Immature natural killer cell (primary cell): ENCODE results near the gene SNX11. TPM values are rescaled to one million over a fixed set of nuclear protein-coding genes. Genes with fewer than 3 reads are reported as not detected.

Experiments used
- DNase-seq, 3 donors: peaks; one replicate each; pipeline ENCODE4 v3.0.0; 2022; ENCODE audit warnings: mixed read lengths in 1 of 3
- H3K27ac Mint-ChIP-seq, 6 donors: one replicate each; pipeline ENCODE4 v1.8.0; 2020; ENCODE audit warnings: mixed read lengths in 6 of 6, mild to moderate bottlenecking in 5 of 6, inconsistent platforms in 4 of 6, moderate library complexity in 3 of 6
- H3K27me3 Mint-ChIP-seq, 3 donors: one replicate each; pipeline ENCODE4 v1.8.0; 2020 to 2021; ENCODE audit warnings: low read depth in 3 of 3, mild to moderate bottlenecking in 3 of 3, mixed read lengths in 3 of 3, moderate library complexity in 3 of 3, inconsistent platforms in 1 of 3
- H3K36me3 Mint-ChIP-seq, 3 donors: one replicate each; pipeline ENCODE4 v1.8.0; 2020; ENCODE audit warnings: mixed read lengths in 3 of 3, inconsistent platforms in 2 of 3, mild to moderate bottlenecking in 2 of 3
- H3K4me1 Mint-ChIP-seq, 2 donors: one replicate each; pipeline ENCODE4 v1.8.0; 2020; ENCODE audit warnings: inconsistent platforms in 2 of 2, mild to moderate bottlenecking in 2 of 2, mixed read lengths in 2 of 2, moderate library complexity in 1 of 2
- H3K4me3 Mint-ChIP-seq, 5 donors: one replicate each; pipeline ENCODE4 v1.8.0; 2020; ENCODE audit warnings: mild to moderate bottlenecking in 5 of 5, mixed read lengths in 5 of 5, inconsistent platforms in 3 of 5, moderate library complexity in 3 of 5
- H3K9me3 Mint-ChIP-seq, 6 donors: one replicate each; pipeline ENCODE4 v1.8.0; 2020; ENCODE audit warnings: mild to moderate bottlenecking in 6 of 6, mixed read lengths in 6 of 6, inconsistent platforms in 4 of 6, moderate library complexity in 3 of 6
- polyA plus RNA-seq, 3 donors: library from polyadenylated mRNA; unstranded; fragments of 300-500 nt; fragmentation: Illumina TruSeq; gene quantifications; one replicate each; pipeline ENCODE4 v1.2.3, GENCODE V29; 2021

Gene SNX11
- polyA plus RNA-seq, 3 donors from 2014 or later: 37.1 to 44.7 (median 41.2) TPM

DNA sequence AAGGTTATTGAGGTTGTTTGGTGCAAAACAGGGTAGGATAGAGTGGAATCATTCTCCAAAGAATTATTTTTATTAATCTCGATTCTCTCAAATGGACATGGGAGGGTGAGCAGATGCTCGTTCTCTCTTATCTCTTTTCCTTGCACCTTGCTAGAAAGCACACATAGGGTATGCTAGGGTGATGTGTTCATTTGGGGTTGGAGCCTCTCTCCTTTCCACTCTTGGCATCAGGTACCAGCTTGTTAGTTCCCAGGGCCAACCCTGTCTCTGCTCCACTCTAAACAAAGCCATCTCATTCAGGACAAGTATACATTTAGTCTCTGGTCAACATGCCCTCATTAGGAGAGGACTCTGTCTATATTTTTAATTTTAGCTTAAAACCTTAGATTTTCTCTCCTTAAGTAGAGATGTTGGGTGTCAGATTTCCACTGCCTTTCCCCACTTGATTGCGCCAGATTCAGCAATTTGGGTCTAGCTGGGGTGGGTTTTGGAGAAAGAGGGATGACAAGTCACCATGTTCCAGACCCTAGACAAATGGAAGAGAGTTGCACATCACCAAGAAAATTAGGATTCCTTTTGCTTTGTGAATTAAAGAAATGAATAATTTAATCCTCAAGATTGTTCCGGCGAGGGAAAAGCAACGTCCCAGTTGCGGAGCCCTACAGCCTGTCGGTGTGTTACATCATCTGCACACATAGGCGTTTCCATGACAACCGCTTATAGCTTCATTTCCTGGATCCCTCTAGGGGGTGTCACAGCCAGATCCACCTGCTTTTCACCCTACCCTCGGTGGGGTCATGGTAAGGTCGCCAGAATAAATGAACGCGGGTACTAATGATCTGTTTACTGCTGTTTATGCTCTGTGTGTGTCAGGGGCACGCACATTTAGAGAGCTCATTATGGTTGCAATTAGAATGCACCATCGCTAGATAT lies 41.6 kb downstream of the SNX11 start:
- DNase-seq: no peak
- H3K36me3 Mint-ChIP-seq: peaks cover 10 to 38% (median 15%) of the 10 kb centered on the region in 3 donors
- no peaks in the 10 kb centered on the region for H3K9me3 Mint-ChIP-seq
- H3K4me1 Mint-ChIP-seq: peaks cover 0 to 3% of the 10 kb centered on the region in 2 donors
- H3K27me3 Mint-ChIP-seq: peaks cover 0 to 10% (median 6%) of the 10 kb centered on the region in 3 donors
- H3K27ac Mint-ChIP-seq: peak overlapping the region in 2 of 6 donors; percentile 7 to 48
- H3K4me3 Mint-ChIP-seq: no peak overlapping the region

DNA sequence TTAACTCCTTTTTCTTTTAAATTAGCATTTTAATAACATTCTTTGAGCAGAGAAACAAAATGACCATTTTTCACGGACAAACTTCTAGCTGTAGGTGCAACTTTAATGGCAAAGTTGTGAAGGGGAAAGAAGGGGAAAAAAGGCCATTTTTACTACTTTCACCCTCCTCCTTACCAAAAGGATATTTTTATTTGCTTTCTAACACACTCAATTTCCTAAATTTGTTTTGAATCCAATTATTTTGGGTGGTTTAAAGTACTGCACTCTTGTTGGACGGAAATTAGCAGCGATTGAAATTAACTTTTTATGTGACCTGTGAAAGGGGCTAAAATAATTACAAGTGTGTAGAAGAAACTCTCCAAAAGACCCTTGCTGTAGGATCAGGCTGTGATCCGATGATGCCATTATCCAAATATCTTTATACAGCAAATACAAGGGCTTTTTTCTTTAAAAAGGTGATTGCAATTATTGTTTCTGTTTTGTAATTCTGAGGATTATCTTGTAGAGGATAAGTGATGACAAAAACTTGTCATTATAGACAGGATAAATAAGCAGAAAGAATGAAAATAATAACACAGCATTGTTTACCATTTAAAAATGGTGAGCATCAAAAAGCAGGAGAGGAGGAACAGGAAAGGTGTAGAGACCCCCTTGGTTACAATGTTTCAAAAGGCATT lies 42.4 kb downstream of the SNX11 start:
- Mint-ChIP-seq H3K27me3 (peaks cover 0 to 8% (median 5%) of the 10 kb centered on the region in 3 donors), H3K36me3 (peaks cover 10 to 39% (median 15%) of the 10 kb centered on the region in 3 donors), H3K4me1 (peaks cover 0 to 3% of the 10 kb centered on the region in 2 donors), H3K9me3 (no peaks in the 10 kb centered on the region), H3K4me3 (no peak overlapping the region), H3K27ac (no peak overlapping the region)
- no peak for DNase-seq

DNA sequence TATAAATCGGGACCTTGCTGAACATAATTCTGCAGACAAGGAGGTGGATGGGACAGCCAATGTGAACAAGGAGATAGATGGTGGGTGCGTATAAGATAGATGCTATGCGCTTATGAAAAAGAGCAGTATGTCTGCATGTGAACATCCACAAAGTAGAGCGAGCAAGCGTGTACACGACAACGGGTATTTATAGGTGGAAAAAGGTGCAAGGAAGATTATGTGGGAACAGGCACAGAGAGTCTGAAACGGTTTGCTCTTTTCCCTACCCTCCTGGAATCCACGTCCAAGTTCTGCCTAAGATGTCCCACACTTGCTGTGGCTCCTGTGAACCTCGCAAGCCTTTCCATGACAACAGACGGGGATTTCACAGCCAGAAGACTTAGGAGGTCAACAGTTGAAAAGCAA lies 43.0 kb downstream of the SNX11 start:
- peaks cover 10 to 34% (median 15%) of the 10 kb centered on the region in 3 donors for H3K36me3 Mint-ChIP-seq
- DNase-seq: no peak
- H3K4me3 Mint-ChIP-seq: no peak overlapping the region
- peaks cover 0 to 8% (median 2%) of the 10 kb centered on the region in 3 donors for H3K27me3 Mint-ChIP-seq
- H3K4me1 Mint-ChIP-seq: peaks cover 0 to 3% of the 10 kb centered on the region in 2 donors
- no peak overlapping the region for H3K27ac Mint-ChIP-seq
- H3K9me3 Mint-ChIP-seq: no peaks in the 10 kb centered on the region

DNA sequence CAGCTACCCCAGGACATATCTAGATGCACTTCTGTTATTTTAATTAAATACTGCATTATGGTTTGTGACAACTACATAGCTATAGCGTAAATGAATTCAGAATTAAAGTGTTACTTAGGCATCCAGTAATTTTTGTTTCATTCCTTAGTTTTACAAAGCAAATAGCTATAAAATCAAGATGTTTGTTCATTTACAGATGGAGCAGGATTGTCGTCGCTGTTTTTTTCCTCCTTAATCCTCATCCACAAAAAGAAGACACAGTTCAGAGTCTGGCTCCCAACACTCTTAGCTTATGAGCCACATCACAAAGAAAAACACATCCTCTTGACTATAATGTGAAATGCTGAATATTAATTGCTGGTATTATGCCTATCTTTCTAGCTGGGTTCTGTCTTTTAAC lies 43.7 kb downstream of the SNX11 start:
- peaks cover 0 to 6% (median 2%) of the 10 kb centered on the region in 3 donors for H3K27me3 Mint-ChIP-seq
- no peaks in the 10 kb centered on the region for H3K9me3 Mint-ChIP-seq
- H3K36me3 Mint-ChIP-seq: peaks cover 10 to 35% (median 15%) of the 10 kb centered on the region in 3 donors
- no peak overlapping the region for H3K4me3 Mint-ChIP-seq
- DNase-seq: no peak
- H3K4me1 Mint-ChIP-seq: peaks cover 0 to 3% of the 10 kb centered on the region in 2 donors
- peak overlapping the region in 1 of 6 donors; percentile 12 for H3K27ac Mint-ChIP-seq

DNA sequence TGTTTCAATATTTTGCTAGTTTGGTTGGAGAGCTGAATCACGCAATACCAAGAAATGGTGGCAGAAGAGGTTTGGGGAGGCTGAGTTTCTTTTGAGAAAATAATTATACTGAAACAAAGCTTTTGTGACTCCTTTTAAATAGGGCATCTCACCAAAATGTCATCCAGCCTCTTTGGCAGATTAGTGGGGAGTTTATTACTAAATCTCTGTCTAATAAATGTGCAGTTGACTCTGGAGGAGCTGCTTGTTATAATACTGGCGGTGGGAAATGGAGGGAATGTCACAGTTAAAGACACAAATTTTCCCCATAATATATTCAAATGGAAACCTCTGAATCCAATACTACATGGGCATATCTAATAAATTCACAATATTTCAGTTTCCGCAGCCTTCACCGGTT lies 44.7 kb downstream of the SNX11 start:
- DNase-seq: no peak
- Mint-ChIP-seq H3K4me3 (no peak overlapping the region), H3K4me1 (peaks cover 0 to 6% of the 10 kb centered on the region in 2 donors), H3K36me3 (peaks cover 13 to 41% (median 14%) of the 10 kb centered on the region in 3 donors), H3K27ac (no peak overlapping the region), H3K27me3 (peaks cover 2 to 6% (median 2%) of the 10 kb centered on the region in 3 donors), H3K9me3 (no peaks in the 10 kb centered on the region)

DNA sequence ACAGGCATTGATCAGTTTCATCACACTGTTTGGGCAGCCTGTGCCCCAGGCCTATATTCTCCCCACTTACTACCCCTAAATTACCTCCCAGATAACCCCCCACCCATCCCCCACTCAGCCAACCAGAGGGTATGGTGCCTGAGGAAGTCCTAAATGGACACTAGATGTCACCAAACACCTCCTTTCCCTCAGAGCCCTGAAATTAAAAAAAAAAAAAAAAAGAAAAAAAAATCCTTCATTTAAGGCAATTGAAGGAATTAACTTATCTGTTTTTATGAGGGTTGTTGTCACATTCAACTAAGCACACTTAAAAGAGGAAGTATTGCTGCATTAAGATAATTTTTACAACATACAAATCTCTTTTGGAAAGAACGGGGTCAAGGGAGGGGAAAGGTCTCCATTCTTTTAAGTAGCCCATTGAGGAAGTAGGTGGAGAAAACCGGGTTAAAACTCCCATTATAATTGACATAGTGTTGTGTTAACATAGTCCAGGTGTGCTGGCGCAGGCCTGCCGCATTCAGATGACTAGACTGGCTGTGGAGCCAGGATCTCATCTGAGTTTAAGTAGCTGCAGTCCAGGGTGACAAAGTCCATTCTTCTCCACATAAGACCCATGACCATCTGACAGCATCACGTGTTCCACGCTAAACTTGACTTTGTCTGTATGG lies 46.3 kb downstream of the SNX11 start:
- Mint-ChIP-seq H3K4me1 (peaks cover 0 to 3% of the 10 kb centered on the region in 2 donors), H3K4me3 (no peak overlapping the region), H3K27ac (peak overlapping the region in 2 of 6 donors; percentile 14 to 41), H3K27me3 (peaks cover 2 to 4% (median 2%) of the 10 kb centered on the region in 3 donors), H3K36me3 (peaks cover 3 to 33% (median 9%) of the 10 kb centered on the region in 3 donors), H3K9me3 (no peaks in the 10 kb centered on the region)
- peak in 1 of 3 donors; percentile 9 for DNase-seq

DNA sequence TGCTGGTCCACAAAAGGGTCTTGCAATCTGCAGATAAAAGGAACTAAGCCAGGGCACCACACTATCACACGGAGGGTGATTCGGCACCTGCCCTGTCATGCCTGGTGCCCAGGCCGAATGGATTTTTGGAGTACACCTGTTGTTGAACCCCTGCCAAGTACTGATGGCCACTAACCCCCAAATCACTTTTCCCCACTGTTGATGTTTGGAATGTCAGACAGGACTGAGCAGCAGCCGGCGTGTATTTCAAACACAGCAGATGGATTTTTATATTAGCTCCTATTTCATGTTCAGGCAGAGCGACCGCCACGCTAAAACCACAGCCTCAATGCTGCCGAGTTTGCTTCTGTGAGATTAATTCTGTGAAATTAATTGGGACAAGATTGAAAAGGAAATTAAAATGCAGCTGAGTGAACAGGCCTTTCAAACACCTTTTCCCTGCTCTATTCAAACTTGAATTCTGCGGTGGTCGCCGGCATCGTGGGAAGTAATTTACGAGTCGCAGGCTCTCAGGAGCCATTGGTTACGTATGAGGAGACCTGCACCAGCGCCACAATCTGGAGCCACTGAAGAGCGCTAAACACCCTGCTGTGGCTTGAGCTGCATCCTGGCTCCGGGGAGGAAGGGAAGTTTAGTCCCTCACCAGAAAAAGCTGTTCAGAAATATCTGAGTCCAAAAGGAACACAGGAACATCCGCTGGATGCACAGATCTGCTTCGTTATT lies 48.5 kb downstream of the SNX11 start:
- H3K36me3 Mint-ChIP-seq: peaks cover 3 to 25% (median 6%) of the 10 kb centered on the region in 3 donors
- H3K27ac Mint-ChIP-seq: no peak overlapping the region
- peaks cover 0 to 3% of the 10 kb centered on the region in 2 donors for H3K4me1 Mint-ChIP-seq
- H3K27me3 Mint-ChIP-seq: peaks cover 0 to 2% (median 0%) of the 10 kb centered on the region in 3 donors
- no peak for DNase-seq
- no peak overlapping the region for H3K4me3 Mint-ChIP-seq
- H3K9me3 Mint-ChIP-seq: no peaks in the 10 kb centered on the region

DNA sequence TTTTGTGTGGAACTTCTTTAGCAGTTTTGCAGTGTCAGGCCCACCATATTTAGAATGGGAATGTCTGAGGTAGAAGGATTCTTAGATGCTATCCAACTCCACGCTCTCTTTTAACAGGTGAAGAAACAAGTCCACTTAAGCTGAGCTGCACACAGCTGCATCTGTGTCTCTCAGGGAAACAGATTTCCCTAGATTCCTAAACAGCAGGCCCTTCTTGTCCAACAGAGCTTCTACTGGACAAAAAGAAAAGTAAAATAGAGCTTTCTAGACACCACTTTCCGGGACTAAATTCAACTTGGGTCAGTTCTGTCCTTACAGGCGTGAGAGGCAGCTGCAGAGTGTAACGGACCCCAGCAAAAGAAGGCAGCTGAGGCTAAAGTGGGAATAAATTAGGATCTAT lies 51.7 kb downstream of the SNX11 start:
- DNase-seq: no peak
- H3K36me3 Mint-ChIP-seq: peaks cover 4 to 20% (median 10%) of the 10 kb centered on the region in 3 donors
- H3K27ac Mint-ChIP-seq: peak overlapping the region in 5 of 6 donors; percentile 21 to 76 (median 35)
- no peak overlapping the region for H3K4me3 Mint-ChIP-seq
- H3K4me1 Mint-ChIP-seq: peaks cover 8 to 12% of the 10 kb centered on the region in 2 donors
- H3K27me3 Mint-ChIP-seq: peaks cover 0 to 2% (median 2%) of the 10 kb centered on the region in 3 donors
- H3K9me3 Mint-ChIP-seq: no peaks in the 10 kb centered on the region

DNA sequence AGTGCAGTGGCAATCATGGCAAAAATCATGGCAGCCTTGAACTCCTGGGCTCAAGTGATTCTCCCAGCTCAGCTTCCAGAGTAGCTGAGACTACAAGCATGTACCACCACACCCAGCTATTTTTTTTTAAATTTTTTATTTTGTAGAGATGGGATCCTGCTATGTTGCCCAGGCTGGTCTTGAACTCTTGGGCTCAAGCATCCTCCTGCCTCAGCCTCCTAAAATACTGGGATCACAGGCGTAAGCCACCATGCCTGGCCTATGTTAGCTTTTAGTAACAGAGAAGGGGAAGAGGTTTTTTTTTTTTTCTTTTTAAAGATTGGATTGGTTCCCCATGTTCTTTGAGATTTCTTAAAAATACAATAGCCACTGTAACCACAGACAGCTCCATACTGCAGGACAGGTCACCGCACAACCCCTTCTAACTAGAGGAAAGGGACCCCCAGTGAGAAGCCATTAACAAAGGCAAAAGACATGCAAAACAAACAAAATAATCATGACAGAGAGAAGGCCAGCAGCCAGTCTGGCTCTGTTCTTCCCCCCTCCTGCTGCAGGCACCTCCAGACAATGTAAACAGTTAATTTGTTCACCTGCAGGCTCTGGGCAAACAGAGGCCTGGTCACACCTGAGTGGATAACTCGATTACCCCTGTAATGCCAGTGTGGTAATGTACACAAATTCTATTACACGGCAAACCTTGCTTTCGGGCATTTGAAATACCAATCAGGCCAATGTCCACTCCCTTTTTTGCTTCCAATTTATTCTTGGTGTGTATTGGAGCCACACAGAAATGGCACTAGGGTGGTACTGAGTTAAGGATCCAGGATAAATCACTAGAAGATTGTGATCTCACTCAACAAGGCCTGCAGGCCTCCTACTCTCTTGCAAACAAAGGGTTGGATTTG lies 52.9 kb downstream of the SNX11 start:
- DNase-seq: no peak
- Mint-ChIP-seq H3K27me3 (peaks cover 0 to 2% (median 2%) of the 10 kb centered on the region in 3 donors), H3K9me3 (no peaks in the 10 kb centered on the region), H3K4me1 (peaks cover 8 to 12% of the 10 kb centered on the region in 2 donors), H3K4me3 (no peak overlapping the region), H3K27ac (peak overlapping the region in 3 of 6 donors; percentile 15 to 60 (median 28)), H3K36me3 (peaks cover 6 to 24% (median 10%) of the 10 kb centered on the region in 3 donors)

DNA sequence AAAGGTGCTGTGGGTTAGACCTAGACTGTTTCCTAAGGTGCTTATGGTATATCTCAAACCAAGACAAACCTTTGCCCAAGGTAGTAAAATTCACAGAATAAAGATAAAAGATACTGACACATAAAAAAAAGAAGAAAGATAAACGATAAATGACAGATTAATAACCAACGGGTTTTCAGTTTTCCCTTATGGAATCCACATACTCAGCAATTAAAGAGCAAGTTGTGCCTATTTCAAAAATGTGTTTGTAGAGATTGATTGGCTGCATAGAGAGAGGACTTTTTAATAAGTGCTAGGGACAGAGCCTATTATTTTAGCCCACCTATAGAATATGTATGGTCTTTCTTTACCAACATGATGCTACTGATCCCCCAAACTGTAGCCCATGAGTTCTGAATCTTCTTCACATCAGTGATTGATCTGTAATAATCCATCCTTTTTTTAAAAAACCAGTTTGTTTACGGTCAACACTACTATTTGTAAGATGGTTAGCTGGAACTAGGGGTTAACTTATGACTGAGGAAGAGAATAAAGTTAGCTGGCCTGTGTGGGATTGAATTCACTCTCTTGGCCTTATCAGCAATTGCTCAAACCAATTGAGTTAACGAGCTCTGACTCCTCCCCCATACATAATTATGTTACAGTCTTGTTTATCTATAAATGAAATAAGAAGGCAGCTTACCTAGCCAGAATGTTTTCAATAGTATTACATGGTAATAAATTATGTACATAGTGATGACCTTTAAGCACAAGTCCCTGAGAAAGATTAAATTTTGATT lies 53.8 kb downstream of the SNX11 start:
- peaks cover 11 to 12% of the 10 kb centered on the region in 2 donors for H3K4me1 Mint-ChIP-seq
- peaks cover 0 to 2% (median 2%) of the 10 kb centered on the region in 3 donors for H3K27me3 Mint-ChIP-seq
- no peak overlapping the region for H3K4me3 Mint-ChIP-seq
- DNase-seq: no peak
- no peaks in the 10 kb centered on the region for H3K9me3 Mint-ChIP-seq
- H3K27ac Mint-ChIP-seq: peak overlapping the region in 2 of 6 donors; percentile 15 to 60
- H3K36me3 Mint-ChIP-seq: peaks cover 6 to 22% (median 10%) of the 10 kb centered on the region in 3 donors

DNA sequence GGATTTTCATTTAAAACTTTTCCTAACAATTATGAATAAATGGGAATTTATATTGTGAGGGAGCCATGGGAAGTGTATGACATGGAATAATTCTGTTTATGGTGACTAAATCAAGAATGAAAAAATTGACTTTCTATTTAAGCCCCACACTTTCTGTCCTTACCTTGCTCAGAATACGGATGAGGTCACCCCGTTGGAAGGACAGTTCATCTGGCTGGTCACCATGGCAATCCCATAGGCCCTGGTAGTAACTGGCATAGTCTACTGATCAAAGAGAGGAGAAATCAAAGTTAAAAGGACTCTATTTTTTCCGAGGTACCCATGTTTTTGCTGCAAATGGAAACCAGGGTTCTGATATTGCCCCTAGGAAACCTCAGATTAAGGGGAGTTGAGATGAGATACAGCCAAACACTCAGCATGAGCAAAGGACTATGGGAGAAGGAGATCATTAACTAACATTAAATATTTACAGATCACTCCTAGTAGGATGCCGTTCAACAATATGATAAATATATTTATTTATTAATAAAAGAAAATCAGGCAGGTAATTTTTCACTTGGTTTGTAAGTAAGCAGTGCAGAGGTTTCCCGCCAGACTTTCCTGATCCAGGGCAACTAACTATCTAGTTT lies 54.9 kb downstream of the SNX11 start:
- Mint-ChIP-seq H3K9me3 (no peaks in the 10 kb centered on the region), H3K4me3 (no peak overlapping the region), H3K36me3 (peaks cover 8 to 22% (median 10%) of the 10 kb centered on the region in 3 donors), H3K4me1 (peaks cover 8 to 12% of the 10 kb centered on the region in 2 donors), H3K27me3 (peaks cover 0 to 2% (median 0%) of the 10 kb centered on the region in 3 donors), H3K27ac (peak overlapping the region in 1 of 6 donors; percentile 66)
- no peak for DNase-seq
